TTC549 (cell line): Measurements from ENCODE around the gene ERMARD.
"Not testable (repeated sequence)": the region's sequence is repeated elsewhere in the genome, so short reads cannot be mapped to it uniquely, and the experiment has no call there.

Experiments
- FAIRE-seq: peaks from 2 replicates; lab custom pipeline; 2012; peaks lifted over from hg19 to GRCh38; lab: Jason Lieb, UNC

Gene ERMARD

DNA sequence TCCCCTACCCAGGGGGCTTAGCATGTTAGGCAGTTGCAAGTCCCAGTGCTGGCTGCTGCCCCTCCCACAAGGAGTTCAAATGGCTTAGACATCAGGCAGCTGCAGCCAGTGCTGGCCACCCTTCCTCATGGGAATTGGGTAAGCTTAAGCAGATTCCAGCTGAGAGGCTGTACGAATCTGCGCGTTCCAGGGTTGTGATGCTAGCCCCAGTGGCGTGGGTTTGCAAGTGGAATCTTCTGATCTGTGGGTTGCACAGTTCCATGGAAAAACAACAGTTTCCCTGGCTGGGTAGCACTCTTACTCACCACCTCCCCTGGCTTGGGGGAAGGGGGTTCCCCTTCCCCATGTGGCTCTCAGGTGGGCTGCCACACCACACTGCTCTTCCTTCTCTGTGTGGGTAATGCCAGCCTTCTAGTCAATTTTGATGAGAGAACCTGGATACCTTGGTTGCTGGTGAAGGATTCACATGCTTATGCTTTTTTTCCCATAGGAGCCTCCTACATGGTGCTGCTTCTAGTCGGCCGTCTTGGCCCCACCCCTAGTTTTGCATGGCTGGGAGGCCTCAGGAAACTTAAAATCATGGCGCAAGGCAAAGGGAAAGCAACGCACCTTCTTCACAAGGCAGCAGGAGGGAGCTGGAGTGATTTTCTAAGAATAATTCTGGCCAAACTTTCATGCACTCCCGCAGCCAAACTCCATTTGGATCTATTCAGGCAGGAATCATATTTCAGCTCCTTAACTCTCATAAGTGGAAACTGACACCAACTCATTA lies 13.0 kb upstream of the ERMARD start:
- no peak for FAIRE-seq

DNA sequence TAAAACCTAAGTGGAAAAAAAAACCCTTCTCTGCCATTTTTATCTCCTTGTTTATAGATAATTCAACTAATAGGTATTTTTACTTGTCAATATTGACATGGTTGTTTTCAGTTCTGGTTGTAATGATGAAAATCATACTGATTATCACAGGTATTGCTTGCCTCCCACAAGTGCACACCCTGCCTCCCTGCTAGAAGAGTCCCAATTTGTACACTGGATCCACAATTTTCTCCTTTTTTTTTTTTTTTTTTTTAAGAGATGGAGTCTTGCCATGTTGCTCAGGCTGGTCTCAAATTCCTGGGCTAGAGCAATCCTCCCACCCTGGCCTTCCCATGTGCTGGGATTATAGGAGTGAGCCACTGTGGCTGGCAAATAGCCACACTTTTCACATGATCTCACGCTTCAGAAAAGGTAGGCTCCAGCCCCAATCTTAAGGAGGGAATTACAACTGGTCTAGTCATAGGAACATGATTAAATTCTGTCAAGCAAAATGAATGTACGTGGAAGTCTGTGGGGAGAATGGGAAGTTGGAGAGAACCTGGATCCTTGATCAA lies 12.4 kb upstream of the ERMARD start:
- no peak for FAIRE-seq

DNA sequence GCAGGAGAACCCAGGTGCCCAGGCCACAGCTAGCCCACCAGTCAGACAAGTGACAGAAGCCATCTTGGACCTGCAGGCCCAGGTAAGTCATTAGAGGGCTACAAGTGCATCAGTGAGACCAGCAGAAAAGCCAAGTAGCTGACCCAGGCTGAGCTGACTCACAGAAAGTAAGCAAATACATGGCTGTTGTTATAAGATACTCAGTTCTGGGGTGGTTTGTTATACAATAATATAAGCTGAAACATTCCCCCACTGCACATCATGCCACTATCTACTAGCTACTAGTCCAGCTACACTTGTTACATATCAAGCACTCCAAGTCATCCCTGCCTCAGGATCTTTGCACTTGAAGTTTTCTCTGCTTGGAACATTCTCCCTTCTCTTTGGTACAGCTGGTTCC lies 10.1 kb upstream of the ERMARD start:
- FAIRE-seq: no peak

DNA sequence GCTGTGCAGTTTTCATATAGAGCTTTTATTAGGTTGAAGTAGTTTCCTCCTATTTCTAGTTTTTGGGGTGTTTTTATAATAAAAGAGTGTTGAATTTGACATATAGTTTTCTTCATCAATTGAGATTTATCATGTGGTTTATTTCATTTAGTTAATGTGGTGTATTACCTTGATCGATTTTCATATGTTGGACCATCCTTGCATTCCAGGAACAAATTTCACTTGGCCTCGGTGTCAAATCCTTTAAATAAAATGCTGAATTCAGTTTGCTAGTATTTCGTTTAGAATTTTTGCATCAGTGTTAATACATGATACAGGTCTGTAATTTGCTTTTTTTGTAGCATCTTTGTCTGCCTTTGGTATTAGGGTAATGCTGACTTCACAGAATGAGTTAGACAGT lies 6.0 kb upstream of the ERMARD start:
- no peak for FAIRE-seq

DNA sequence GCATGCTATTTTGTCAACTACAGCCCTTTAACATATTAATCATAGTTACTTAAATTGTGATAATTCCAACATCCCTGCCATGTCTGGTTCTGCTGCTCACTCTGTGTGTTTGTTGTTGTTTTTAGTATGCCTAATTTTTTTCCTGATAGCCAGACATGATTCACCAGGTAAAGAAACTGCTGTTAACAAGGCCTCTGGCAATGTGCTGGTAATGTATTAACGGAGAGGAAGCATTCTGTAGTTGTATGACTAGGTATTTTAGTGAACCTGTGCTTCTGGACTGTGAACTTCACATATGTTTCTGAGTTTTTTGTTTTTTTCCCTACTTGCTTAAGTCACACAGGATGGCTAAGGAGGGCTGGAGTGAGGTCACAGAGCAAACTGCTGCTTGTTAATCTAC lies 4.9 kb upstream of the ERMARD start:
- FAIRE-seq: no peak

DNA sequence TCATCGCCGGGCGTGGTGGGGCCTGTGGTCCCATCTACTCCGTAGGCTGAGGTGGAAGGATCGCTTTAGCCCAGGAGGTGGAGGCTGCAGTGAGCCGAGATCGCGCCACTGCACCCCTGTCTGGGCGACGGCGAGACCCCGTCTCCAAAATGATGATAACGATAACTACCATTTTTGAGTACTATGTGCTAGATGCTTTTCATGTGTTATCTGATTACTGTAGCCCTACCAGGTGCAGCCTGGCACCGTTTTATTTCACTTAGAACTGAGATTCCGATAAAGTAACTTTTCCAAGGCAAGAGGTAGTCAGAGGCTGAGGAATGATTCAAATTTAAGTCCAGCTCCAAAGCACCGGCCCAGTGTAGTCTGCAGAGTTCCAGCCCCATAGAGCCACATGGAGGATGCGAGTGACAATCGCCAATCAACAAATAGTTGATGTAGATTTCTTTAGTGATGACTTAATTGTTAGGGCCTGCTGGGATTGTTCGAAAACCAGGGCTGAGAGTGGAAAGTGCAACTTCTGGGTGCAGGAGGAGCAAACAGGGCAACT lies 727 bp downstream of the ERMARD start:
- no peak for FAIRE-seq

DNA sequence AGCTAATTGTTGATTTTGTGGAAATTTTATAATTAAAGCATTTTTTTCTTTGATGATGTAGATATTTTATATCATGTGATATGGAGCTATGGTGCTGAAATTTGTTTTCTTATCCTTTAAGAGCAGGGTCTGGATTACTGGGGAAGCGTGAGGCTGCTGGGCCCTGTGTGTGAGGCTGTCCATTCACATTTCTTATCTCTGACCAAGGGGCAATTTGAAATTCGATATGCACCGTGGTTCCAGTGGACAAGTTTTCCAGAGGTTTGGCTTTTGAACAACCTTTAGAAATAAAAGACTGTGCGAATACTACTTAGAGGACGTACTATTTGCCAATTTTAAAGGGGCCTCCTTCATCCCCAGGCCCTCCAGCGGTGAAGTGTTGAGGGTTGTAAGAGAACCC lies 3.7 kb downstream of the ERMARD start:
- FAIRE-seq: no peak

DNA sequence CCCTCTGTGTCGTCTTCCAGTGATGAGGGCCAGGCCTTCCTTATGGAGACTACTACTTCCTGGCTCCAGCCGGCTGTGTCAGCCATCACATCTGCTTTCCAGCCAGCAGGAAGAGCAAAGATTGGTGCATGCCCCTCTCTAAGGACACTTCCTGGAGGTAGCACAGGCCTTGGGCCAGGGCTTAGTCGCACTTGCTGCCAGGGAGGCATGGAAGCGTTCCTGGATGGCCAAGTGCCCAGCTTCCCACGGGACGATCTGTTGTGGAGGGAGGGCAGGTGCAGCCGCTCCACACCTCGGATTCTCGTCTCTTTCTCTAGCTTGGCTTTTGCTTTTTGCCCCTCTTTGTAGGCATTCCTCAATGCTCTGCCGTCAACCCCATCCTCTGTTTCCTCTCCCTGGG lies 11.9 kb downstream of the ERMARD start:
- no peak for FAIRE-seq

DNA sequence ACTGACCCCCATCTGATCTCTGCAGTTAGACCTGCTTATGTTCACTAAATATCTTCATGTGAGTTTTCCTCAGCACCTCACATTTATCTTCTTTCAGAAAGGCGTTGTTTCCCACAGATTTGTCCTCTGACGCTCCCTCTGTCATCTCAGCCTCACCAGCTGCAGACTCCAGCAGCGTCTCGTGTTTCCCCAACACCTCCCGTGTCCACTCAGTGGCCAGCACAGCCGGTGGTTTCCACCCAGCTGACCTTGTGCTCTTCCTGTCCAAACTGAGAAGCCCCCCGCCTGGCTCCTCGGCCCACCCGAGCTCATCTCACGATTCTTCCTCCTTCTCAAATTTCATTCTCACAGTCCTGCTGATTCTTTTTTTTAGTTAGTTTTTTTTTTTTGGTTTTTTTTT lies 12.5 kb downstream of the ERMARD start:
- FAIRE-seq: no peak

DNA sequence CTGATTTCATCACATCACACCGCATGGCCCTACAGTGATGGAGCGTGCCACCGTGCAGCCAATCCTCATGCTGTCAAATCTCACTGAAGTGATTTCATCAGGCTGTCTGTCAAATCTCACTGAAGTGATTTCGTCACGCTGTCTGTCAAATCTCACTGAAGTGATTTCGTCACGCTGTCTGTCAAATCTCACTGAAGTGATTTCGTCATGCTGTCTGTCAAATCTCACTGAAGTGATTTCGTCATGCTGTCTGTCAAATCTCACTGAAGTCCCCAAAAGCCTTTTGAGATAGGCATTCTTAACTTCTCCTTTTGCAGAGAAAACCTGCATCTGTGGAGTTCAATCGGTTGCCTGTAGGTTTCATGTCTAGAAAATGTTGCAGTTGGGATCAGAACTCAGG lies 14.4 kb downstream of the ERMARD start:
- not testable (repeated sequence) for FAIRE-seq

DNA sequence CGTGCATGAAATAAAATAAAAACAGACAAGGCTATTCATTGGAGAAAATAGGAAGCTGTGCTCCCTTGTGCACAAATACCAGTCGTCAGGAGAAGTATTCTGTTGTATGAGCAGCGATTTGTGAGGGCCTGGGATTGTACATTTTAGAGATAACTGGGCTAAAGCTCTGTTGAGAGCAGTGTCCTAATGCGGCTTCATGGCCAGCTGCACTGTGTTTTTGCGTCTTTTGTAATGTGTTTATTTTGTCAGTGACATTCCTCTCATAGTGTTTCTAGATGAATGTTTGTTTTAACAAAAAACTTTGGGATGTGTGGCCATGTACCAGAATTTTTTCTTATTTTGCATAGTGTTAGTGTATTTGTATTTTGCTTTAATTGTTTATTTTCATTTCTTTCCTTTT lies 14.8 kb downstream of the ERMARD start:
- no peak for FAIRE-seq

DNA sequence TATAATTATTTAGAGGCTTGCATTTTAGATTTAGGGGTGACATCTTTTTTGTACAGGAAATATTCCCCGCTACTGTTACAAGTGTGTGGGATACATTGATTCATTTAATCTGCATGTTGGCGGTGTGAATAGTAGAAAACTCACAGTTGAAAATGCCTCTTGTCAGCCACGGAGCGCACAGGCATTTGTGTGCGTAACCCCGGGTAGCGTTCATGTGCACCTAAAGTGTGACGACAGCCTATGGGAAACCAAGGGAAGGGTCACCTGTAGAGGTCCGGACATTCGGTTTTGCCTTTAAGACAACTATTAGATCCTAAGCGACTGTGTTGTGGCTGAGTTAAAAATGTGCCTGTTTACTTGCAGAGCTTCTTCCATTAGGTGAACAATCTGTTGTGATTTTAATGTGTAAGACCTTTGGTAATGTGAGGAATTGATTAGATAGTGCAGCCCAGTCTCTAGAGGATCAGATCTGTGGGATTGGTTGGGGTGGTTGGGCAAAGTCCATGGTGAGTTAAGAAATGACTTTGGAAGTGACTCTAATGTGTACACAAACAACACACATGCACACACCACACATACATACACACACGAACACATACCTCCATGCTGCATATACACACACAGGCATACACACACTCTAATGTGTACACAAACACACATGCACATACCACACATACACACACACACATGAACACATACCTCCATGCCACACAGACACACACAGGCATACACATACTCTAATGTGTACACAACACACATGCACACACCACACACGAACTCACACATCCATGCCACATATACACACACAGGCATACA lies 15.7 kb downstream of the ERMARD start:
- FAIRE-seq: no peak

DNA sequence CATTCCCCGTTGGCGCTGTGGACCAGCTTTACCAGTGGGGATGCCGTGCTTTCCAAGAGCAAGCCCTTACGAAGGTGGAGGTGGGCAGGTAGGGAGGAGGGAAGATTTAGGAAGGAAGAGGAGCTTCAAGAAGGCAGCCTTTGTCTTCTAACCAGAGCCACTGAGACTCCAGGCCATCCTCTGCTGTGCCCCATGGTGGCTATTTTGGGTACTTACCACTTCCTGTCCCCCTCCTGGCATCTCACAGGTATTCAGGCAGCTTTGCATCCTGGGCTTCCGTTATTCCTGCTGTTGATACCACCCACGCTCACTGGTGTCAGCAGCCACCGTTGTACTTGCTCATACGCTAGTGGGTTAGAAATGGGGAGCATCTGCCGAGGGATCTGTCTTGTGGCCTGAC lies 22.9 kb downstream of the ERMARD start:
- FAIRE-seq: no peak

DNA sequence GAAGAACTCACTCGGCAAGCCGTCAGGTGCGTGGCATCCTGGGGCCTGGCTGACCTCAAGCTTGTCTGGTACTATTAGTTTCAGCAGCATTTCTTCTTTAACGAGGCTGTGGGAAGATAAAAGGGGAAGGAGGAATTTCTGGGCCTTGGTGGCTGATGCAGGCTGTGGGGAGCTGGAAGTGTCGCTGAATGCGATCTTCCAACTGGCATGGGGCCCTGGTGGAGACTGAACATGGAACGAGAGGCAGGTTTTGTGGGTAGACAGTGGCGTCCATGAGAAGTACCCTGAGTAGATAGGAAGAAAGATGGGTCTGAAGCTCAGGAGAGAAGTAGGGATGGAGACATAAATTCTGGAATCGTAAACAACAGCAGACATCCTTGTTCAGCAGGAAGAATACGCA lies 23.9 kb downstream of the ERMARD start:
- no peak for FAIRE-seq

DNA sequence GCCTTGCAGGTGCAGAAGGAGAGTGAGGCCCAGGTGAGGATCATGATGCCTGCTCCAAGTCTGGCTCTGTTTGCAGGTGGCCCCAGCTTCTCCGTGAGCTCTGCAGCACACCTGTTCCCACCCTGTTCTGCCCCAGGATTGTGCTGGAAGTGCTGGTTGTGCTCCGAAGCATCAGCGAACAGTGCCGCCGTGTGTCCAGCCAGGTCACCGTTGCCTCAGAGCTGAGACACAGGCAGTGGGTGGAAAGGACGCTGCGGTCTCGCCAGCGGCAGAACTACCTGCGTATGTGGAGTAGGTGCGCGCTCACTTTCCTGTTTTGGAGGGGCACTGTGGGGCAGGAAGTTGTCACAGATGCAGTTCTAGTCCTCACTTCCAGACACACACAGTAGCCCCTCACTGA lies 25.0 kb downstream of the ERMARD start:
- FAIRE-seq: no peak

DNA sequence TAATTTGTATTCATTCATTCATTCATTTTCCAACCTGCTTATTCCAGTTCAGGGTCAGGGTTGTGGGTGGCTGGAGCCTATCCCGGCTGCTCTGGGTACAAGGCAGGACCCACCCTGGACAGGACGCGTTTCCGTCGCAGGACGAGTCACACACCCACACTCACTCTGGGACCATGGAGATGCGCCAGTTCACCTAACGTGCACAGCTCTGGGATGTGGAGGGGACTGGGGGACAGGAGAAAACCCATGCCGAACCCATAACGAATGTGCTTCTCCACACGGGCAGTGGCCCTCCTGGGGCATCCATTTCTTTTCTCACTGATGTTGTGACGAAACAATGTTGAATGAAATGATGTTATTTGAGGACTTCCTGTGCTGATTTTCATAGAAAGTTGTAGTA lies 26.5 kb downstream of the ERMARD start:
- FAIRE-seq: no peak

DNA sequence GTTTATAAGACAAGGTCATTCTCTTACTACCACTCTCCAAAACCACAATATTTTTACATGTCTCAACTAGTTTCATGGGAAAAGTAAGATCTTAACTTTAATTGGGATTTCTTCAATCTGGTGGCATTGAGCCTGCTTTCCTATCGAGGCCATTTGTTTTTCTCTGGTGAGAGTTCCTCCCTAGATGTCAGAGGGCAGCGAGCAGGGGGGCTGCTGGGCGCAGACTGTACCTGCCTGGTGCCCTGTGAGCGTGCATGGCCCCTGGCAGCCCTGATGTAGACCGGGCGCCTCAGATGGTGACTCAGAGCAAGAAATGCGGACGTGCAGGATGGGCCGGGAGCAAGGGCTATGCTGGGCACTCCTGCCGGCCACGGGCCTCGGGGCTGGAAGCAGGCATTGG lies 27.2 kb downstream of the ERMARD start:
- no peak for FAIRE-seq

DNA sequence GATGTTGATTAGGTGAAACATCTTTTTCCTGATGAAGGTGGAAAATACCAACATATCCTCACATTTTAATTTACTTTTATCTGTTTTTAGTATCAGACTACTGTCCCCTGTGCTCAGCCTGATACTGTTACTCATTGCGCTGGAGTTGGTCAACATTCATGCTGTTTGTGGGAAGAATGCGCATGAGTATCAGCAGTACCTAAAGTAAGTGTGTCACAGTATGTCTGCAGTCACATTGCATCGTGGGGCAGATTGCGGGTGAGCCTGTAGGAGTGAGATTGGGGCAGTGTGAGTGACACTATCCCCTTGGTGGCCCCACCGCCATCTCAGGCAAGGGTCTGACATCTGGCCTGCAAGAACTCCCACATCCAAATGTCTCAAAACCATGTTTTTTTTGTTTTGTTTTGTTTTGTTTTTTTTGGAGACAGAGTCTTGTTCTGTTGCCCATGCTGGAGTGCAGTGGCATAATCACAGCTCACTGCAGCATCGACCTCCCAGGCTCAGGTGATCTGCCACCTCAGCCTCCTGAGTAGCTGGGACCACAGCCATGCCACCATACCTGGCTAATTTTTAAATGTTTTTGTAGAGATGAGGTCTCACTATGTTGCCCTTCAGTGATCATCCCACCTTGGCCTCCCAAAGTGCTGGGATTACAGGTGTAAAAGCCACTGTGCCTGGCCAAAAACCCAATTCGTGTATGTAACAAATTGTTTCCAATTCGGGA lies 27.8 kb downstream of the ERMARD start:
- FAIRE-seq: no peak

DNA sequence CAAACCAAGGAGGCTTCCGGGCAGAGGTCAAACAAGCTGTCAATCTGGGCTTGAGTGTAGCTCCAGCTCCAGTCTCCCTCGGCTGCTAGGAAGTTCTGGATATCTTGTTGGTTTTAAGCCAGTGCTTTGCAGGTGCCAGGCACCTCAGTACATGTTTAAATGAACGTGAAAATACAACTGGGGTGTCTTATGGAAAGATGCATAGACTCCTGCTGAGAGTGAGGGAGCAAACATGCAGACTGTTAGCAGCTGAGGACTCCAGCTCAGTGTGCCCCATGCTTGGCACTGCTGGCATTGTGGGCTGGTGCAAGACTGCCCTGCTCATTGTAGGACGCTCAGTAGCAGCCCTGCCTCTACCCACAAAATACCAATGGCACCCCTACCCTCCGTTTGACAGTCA lies 28.5 kb downstream of the ERMARD start:
- no peak for FAIRE-seq

DNA sequence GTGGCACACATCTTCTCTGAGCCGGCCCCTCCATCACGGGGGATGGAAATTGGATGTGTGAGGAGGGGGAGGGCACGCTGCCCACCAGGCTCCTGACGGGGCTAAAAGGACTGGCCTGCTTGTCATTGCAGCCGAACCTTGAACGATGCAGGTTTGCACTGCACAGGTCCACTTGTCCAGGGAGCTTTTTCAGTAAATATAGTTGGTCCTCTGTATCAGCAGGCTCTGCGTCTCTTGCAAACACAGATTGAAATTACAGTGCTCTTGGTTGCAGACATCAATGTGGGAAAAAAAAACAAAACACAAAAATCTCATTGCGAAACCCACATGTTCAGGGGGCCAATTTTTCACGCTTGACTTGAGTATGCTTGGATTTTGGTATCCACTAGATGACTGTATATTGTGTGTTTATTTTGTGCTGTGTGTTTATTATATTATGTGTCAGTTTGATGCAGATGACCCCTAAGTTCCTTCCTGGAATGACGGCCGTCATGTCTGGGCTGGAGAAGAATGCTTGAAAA lies 29.2 kb downstream of the ERMARD start:
- no peak for FAIRE-seq

DNA sequence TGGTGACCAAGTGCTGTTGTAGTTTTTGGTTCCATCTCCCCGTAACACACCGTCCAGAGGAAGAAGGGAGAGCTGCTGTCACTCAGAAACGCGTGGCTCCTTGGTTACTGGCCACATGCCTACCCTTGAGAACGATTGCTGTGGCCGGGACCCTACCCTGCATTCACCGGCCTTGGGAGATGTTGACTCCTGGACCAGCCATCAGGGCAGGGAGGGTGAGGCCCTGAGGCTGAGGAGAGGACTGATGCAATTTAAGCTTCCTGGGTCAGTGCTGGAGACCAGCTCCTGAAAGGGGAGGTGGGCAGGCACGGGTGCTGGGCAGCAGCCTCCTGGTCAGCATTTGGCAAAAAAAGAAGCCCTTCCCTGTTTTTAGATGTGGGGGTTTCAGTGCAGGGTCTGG lies 31.5 kb downstream of the ERMARD start:
- no peak for FAIRE-seq

DNA sequence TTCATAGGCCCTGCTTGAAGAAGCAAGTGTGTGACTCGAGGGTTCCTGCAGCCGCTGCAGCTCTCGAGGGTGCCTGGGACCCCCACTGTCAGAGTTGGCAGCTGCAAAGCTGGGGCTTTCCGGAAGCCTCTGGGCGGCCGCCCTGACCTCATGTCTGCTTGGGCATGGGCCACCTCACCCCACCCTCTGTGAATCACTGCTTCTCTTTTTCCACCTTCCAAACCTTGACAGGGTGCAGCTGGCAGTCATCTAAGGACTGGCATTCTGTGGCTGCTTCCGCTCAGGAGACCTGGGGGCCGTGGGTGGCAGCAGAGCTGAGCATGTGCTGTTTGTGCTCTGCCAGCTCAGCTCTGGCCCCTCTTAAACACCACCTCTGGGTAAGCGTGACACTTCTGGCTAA lies 32.0 kb downstream of the ERMARD start:
- no peak for FAIRE-seq
